ENCODE data around the gene COQ10A. TPM values are rescaled to one million over a fixed set of nuclear protein-coding genes. Genes with fewer than 3 reads are reported as not detected.
A peak's percentile ranks its signal among the peaks of the same experiment; 100 is the strongest.
"Not testable (repeated sequence)": the region's sequence is repeated elsewhere in the genome, so short reads cannot be mapped to it uniquely, and the experiment has no call there.

COQ10A gene
- total RNA-seq, 1 donor from 2014 or later, result 112 TPM

DNA sequence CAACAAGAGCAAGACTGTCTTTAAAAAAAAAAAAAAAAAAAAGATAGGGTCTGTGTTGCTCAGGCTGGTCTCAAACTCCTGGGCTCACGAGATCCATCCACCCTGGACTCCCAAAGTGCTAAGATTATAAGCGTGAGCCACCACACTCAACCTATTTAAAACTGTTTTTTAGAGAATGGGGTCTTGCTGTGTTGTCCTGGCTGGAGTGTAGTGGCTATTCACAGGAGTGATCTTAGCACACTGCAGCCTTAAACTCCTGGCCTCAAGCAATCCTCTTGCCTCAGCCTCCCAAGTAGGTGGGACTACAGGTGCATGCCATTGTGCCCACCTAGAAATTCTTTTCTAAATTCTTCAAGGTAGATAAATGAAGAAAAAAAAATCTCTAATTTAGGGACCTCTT is 7.6 kb downstream of the COQ10A start:
- no peak for DNase-seq (ENCODE audit: low read depth)

- DNase-seq (ENCODE audit: low read depth), result no peak
Measured at GRCh38 chr12:56278905-56279304, 12.2 kb downstream of the COQ10A start.

DNA sequence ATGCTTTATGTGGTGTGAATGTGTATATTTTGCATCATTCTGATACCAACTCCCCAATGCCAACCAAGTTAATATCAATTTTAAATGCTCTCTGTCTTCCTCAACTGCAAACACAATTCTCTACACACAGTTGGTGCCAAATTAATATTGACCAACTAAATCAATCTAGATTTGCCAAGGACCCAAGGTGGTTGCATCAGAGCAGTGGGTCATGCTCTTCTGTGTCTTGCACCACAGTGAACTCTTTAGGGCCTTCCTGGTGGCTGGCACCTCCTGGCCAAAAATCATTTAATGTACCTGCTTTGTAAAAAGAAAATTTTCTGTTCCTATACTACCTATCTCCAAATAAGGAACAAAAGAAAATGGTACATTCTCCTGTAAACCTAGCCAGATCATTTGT is 14.1 kb downstream of the COQ10A start:
- DNase-seq (ENCODE audit: low read depth), result no peak

GRCh38 chr12:56282030-56282429 is 15.3 kb downstream of the COQ10A start:
- no peak for DNase-seq (ENCODE audit: low read depth)

DNA sequence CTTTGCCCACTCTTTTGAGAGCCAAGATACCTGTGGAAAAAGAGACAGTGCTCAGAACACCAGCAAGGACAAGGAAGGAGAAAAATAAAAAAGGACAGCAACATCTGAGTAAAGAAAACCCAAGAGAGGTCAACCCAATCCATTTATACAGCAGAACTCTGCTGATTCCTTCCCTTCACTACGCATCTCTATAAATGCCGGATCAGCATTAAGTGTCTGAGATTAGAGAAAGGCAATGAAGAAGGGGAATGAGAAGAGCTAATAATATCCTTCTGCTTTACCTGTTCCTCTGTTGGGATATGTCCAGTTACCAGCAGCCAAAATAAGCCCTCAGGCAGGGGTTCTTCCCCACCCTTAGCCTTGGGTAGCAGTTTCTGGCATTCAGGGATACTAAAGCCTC is 15.8 kb downstream of the COQ10A start:
- DNase-seq (ENCODE audit: low read depth), result no peak

- DNase-seq (ENCODE audit: low read depth), result not testable (repeated sequence)
Measured at GRCh38 chr12:56284263-56284662, 17.5 kb downstream of the COQ10A start.

GRCh38 chr12:56286044-56286830 is 19.5 kb downstream of the COQ10A start:
- DNase-seq (ENCODE audit: low read depth), result no peak

DNA sequence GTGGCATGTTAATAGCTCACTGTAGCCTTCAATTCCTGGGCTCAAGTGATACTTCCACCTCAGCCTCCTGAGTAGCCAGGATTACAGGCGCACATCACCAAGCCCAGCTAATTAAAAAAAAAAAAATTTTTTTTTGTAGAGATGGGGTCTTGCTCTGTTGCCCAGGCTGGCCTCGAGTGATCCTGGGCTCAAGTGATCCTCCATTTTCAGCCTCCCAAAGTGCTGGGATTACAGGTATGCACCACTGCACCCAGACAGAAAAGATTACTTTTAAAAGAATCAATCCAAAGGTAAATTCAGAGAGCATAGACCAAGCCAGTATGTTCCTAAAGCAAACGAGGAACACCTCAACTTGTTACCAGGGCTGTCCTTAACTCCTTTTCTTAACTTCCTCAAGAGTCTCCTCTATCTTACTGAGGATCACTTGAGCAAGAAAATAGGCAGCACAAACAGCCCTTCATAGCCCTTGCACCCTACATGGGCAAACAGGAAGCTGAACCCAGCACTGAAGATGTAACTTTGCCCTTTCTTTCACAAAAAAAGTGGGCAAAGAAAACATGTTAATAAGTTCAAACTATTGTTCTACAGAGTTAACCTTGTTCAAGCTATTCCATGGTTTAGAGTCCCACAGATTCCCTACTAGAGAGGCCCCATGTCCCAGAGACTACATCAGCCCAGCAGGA is 22.1 kb downstream of the COQ10A start:
- DNase-seq (ENCODE audit: low read depth), result no peak

- no peak for DNase-seq (ENCODE audit: low read depth)
Measured at GRCh38 chr12:56293795-56294194, 27.1 kb downstream of the COQ10A start.

GRCh38 chr12:56296295-56296694 is 29.6 kb downstream of the COQ10A start:
- DNase-seq (ENCODE audit: low read depth), result no peak

DNA sequence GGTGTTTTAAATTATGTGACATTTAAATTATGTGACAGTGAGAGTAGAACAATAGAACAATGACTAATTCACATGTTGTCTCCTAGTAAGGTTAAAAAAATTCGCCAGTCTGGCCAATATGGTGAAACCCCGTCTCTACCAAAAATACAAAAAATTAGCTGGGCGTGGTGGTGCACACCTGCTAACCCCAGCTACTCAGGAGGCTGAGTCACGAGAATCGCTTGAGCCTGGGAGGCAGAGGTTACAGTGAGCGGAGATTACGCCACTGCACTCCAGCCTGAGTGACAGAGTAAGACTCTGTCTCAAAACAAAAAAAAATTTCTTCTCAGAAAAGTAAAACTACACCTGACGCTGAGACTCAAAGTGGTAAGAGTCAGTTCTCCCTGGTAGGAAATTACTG is 30.7 kb downstream of the COQ10A start:
- no peak for DNase-seq (ENCODE audit: low read depth)

DNA sequence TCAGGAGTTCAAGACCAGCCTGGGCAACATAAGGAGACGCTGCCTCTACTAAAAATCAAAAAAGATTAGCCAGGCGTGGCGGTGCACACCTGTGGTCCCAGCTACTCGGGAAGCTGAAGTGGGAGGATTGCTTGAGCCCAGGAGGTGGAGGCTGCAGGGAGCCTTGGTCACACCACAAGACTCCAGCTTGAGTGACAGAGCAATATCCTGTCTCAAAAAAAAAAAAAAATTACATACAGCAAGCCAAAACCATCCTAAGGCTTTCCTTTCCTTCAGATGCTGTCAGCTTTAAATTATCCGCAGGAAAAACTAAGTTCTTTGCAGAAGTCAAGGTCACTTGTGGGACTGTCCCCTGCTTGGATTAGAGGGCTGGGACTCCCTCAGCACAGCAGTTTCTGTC is 32.1 kb downstream of the COQ10A start:
- no peak for DNase-seq (ENCODE audit: low read depth)

DNA sequence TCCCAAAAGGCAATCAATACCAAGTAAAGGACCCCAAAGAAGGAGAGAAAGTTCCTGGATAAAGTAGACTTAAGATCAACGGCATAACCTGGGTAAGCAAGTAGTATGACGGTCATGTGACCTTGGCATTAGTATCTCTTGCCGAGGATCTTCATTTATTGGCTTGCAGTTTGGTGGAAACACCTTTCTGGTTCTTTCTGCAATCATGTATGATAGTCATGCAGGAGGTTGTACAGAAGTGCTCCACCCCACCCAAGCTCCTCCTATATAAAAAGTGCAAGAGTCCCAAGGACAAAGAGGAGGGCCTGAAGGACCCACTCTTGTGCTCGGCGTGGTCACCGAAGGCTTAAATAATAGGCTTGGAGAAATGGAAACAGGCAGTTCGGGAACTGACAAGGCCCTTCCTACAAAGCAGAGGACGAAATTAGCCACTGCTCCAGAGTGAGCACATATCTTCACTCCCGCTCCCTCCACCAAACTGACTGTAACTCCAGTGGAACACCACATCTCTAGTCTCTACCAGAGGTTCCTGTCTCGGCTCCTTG is 32.6 kb downstream of the COQ10A start:
- DNase-seq (ENCODE audit: low read depth), result no peak

GRCh38 chr12:56299853-56300643 is 33.3 kb downstream of the COQ10A start, which contains the start of gene CS:
Gene CS (minus strand): TSS chr12:56300330. CDS start chr12:56300201, 129 bp downstream.
- peak; percentile 99 for DNase-seq (ENCODE audit: low read depth)

GRCh38 chr12:56300644-56301464 is 34.1 kb downstream of the COQ10A start:
- DNase-seq (ENCODE audit: low read depth), result no peak

DNA sequence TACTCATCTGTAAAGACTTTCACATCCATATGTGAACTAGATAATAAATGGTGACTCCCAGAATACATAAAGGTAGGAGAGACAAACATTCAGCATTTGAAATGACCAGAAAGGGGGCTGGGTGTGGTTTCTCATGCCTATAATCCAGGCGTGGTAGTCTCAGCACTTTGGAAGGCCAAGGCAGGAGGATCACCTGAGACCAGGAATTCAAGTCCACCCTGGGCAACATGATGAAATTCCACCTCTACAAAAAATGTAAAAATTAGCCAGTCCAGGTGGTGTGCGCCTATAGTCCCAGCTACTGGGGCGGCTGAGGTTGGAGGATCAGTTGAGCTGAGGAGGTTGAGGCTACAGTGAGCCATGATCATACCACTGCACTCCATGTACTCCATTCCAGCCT is 37.5 kb downstream of the COQ10A start:
- no peak for DNase-seq (ENCODE audit: low read depth)

- no peak for DNase-seq (ENCODE audit: low read depth)
Measured at GRCh38 chr12:56304872-56305590, 38.3 kb downstream of the COQ10A start.

GRCh38 chr12:56307221-56307965 is 40.7 kb downstream of the COQ10A start:
- no peak for DNase-seq (ENCODE audit: low read depth)

DNA sequence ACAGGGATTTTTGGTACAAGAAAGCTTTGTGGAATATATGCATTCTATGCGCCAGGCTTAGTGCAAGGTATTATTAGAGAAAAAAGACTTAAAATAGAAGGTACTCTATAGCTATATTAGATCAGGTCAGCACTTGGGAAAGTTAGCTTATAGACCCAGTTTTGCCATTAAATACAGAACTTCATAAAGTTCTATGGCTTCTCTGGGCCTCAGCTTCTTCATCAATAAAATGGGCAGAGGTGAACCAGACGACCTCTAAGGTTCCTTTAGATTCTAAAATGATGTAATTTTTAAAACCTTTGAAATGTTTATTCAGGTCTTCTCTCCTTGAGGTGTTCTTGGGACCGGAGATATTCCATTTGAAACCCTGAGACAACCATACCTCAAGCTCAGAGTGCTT is 42.0 kb downstream of the COQ10A start:
- no peak for DNase-seq (ENCODE audit: low read depth)
